ENCODE results near the gene DIP2C.

Gene DIP2C

GRCh38 chr10:396535-397220, 292.8 kb downstream of the DIP2C start:
- no peak for DNase-seq

GRCh38 chr10:396107-396506, 293.4 kb downstream of the DIP2C start:
- DNase-seq: no peak

GRCh38 chr10:395665-396064, 293.8 kb downstream of the DIP2C start:
- DNase-seq: no peak

GRCh38 chr10:394439-395101, 294.9 kb downstream of the DIP2C start:
- peak; percentile 70 for DNase-seq

- DNase-seq: no peak
These were observed 295.6 kb downstream of the DIP2C start for GRCh38 chr10:393787-394438.

GRCh38 chr10:393106-393745, 296.2 kb downstream of the DIP2C start:
- no peak for DNase-seq

GRCh38 chr10:392705-393037, 296.8 kb downstream of the DIP2C start:
- no peak for DNase-seq

- DNase-seq: no peak
These were observed 297.4 kb downstream of the DIP2C start for GRCh38 chr10:391847-392704.

- no peak for DNase-seq
These were observed 298.2 kb downstream of the DIP2C start for GRCh38 chr10:391305-391704.

GRCh38 chr10:390449-391100, 298.9 kb downstream of the DIP2C start:
- no peak for DNase-seq

- no peak for DNase-seq
These were observed 299.5 kb downstream of the DIP2C start for GRCh38 chr10:389836-390448.

- no peak for DNase-seq
These were observed 300.1 kb downstream of the DIP2C start for GRCh38 chr10:389261-389790.

GRCh38 chr10:388661-389045, 300.8 kb downstream of the DIP2C start:
- no peak for DNase-seq

- DNase-seq: no peak
These were observed 301.4 kb downstream of the DIP2C start for GRCh38 chr10:387909-388660.

GRCh38 chr10:387593-387891, 301.9 kb downstream of the DIP2C start:
- DNase-seq: no peak

- DNase-seq: peak; percentile 46
These were observed 302.5 kb downstream of the DIP2C start for GRCh38 chr10:386771-387592.

- DNase-seq: peak; percentile 44
These were observed 303.7 kb downstream of the DIP2C start for GRCh38 chr10:385571-386300.

- DNase-seq: no peak
These were observed 304.7 kb downstream of the DIP2C start for GRCh38 chr10:384538-385305.

- DNase-seq: no peak
These were observed 305.9 kb downstream of the DIP2C start for GRCh38 chr10:383519-383918.

Data from activated CD8-positive, alpha-beta memory T cell treated with anti-CD3 and anti-CD28 coated beads for 24 hours (primary cell).